Endothelial cell (in vitro differentiated cells): Measurements from ENCODE around the gene ADTRP. TPM values are rescaled to one million over a fixed set of nuclear protein-coding genes. Genes with fewer than 3 reads are reported as not detected.

Experiments
- DNase-seq: peaks from one replicate; pipeline ENCODE4 v3.0.0; 2021; ENCODE audit warnings: low spot score
- H3K27ac Mint-ChIP-seq: one replicate; pipeline ENCODE4 v1.8.0; 2021; ENCODE audit warnings: mixed read lengths, inconsistent platforms; ENCODE audit not compliant: unreplicated experiment
- H3K27me3 Mint-ChIP-seq: one replicate; pipeline ENCODE4 v1.8.0; 2021; ENCODE audit warnings: mild to moderate bottlenecking, moderate library complexity, mixed read lengths, inconsistent platforms; ENCODE audit not compliant: unreplicated experiment
- H3K36me3 Mint-ChIP-seq: one replicate; pipeline ENCODE4 v1.8.0; 2021; ENCODE audit warnings: mild to moderate bottlenecking, low read depth, mixed read lengths, inconsistent platforms; ENCODE audit not compliant: unreplicated experiment
- H3K4me1 Mint-ChIP-seq: one replicate; pipeline ENCODE4 v1.8.0; 2021; ENCODE audit warnings: mild to moderate bottlenecking, mixed read lengths, inconsistent platforms; ENCODE audit not compliant: unreplicated experiment
- H3K4me3 Mint-ChIP-seq: one replicate; pipeline ENCODE4 v1.8.0; 2021; ENCODE audit warnings: mild to moderate bottlenecking, mixed read lengths, inconsistent platforms; ENCODE audit not compliant: unreplicated experiment
- H3K9me3 Mint-ChIP-seq: one replicate; pipeline ENCODE4 v1.8.0; 2021; ENCODE audit warnings: mixed read lengths, inconsistent platforms; ENCODE audit not compliant: unreplicated experiment
- total RNA-seq: library from RNA; stranded (reverse); fragmentation: NEBNext Ultra II Directional; extraction: Animal tissue kit (Norgen Biotek cat#: 25700); gene quantifications from one replicate; pipeline ENCODE4 v1.2.1, GENCODE V29; 2021; ENCODE audit not compliant: unreplicated experiment
- TF ChIP-seq, protein P1 (sequence below): fragments of 200-600 bp; sonication (generic); IDR thresholded peaks from one replicate; pipeline ENCODE4 v1.5.0; 2021; ENCODE audit warnings: antibody characterized with exemption; ENCODE audit not compliant: unreplicated experiment

Gene ADTRP
- total RNA-seq, 1 donor from 2014 or later, result not detected

GRCh38 chr6:11758878-11759277 is 19.7 kb downstream of the ADTRP start:
- H3K36me3 Mint-ChIP-seq, result no peaks in the 10 kb centered on the region
- peaks cover 9% of the 10 kb centered on the region for H3K4me1 Mint-ChIP-seq

DNA sequence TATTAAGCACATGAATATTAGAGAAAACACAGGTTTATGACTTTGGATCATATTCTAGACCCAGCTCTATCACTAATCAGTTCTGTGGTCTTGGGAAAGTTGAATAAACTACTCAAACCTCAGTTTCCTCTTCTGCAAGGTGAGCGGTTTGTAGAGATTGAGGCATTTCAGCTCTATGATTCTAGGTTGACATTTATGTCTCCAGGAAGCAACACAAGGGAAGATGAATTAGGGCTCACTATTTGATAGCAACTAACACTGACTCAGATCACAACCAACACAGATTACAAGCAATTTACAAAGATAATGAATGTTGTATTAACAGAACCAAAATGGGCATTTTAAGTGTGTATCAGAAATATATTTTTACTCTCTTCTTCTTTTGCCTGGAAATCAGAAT is 21.9 kb downstream of the ADTRP start:
- no peak for DNase-seq
- Mint-ChIP-seq H3K27me3 (no peaks in the 10 kb centered on the region), H3K27ac (no peak overlapping the region), H3K9me3 (no peaks in the 10 kb centered on the region), H3K4me3 (no peak overlapping the region), H3K4me1 (no peaks in the 10 kb centered on the region), H3K36me3 (no peaks in the 10 kb centered on the region)
- TF ChIP-seq, protein P1, sequence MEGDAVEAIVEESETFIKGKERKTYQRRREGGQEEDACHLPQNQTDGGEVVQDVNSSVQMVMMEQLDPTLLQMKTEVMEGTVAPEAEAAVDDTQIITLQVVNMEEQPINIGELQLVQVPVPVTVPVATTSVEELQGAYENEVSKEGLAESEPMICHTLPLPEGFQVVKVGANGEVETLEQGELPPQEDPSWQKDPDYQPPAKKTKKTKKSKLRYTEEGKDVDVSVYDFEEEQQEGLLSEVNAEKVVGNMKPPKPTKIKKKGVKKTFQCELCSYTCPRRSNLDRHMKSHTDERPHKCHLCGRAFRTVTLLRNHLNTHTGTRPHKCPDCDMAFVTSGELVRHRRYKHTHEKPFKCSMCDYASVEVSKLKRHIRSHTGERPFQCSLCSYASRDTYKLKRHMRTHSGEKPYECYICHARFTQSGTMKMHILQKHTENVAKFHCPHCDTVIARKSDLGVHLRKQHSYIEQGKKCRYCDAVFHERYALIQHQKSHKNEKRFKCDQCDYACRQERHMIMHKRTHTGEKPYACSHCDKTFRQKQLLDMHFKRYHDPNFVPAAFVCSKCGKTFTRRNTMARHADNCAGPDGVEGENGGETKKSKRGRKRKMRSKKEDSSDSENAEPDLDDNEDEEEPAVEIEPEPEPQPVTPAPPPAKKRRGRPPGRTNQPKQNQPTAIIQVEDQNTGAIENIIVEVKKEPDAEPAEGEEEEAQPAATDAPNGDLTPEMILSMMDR, result no peak

More at GRCh38 chr6:11758878-11759277, 19.7 kb downstream of the ADTRP start:
- Mint-ChIP-seq H3K27me3 (no peaks in the 10 kb centered on the region), H3K27ac (no peak overlapping the region), H3K4me3 (no peak overlapping the region), H3K9me3 (no peaks in the 10 kb centered on the region)
- no peak for DNase-seq
- TF ChIP-seq, protein P1, result no peak

DNA sequence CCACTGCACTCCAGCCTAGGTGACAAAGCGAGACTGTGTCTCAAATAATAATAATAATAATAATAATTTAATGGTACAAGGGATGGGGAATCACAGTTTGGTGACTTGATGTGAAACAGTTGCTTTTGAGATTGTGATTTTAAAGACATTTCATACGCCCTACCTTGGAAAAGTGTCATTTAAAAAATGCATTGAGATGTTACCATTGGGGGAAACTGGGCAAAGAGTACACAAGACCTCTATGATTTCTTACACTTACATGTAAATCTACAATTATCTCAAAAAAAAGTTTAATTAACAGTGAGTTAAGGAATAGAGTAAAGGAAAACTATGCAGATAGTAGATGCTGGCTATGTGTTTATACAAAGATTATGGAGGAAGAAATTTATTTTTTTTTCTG is 22.3 kb downstream of the ADTRP start:
- Mint-ChIP-seq H3K27me3 (no peaks in the 10 kb centered on the region), H3K27ac (no peak overlapping the region), H3K4me1 (no peaks in the 10 kb centered on the region), H3K36me3 (no peaks in the 10 kb centered on the region), H3K4me3 (no peak overlapping the region), H3K9me3 (no peaks in the 10 kb centered on the region)
- no peak for DNase-seq
- TF ChIP-seq, protein P1, result no peak

- TF ChIP-seq, protein P1, result no peak
- no peaks in the 10 kb centered on the region for H3K27me3 Mint-ChIP-seq
- no peak overlapping the region for H3K27ac Mint-ChIP-seq
- no peaks in the 10 kb centered on the region for H3K9me3 Mint-ChIP-seq
- H3K4me3 Mint-ChIP-seq, result no peak overlapping the region
- no peak for DNase-seq
- H3K4me1 Mint-ChIP-seq, result no peaks in the 10 kb centered on the region
- H3K36me3 Mint-ChIP-seq, result no peaks in the 10 kb centered on the region
Observed at GRCh38 chr6:11755725-11756124, 22.9 kb downstream of the ADTRP start.

DNA sequence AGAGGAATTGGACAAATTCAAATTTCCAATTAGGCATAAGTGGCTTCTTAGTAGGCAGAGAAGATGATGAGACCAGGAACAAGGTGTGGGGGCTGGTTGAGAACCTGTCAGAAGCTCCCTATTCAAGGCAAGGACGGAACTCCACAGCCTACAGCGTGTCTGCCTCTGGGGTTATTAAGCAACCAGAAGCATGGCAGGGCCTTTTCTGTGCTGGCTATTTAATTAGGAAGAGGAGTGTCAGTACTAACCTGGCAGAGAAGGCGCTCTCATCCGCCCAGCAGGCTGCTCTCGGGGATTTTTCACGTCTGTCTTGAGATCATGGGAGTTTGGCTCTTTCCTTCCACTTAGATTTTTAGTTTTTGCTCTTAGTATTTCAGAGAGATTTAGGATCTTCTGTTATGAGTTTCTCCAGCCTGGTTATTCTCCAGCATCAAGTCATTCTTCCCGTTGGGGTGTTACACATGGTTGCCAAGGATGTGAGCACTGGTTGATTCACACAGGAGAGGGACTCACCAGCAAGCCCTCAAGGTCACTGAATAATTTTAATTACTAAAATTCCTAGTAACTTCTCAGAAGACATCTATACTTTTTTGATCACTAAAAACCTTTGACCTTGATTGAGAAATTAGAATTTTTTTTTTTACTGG is 23.9 kb downstream of the ADTRP start:
- Mint-ChIP-seq H3K4me3 (no peak overlapping the region), H3K4me1 (no peaks in the 10 kb centered on the region), H3K9me3 (no peaks in the 10 kb centered on the region), H3K27ac (no peak overlapping the region), H3K27me3 (no peaks in the 10 kb centered on the region), H3K36me3 (no peaks in the 10 kb centered on the region)
- TF ChIP-seq, protein P1, result no peak
- no peak for DNase-seq
